Measurements from ENCODE around the gene CHRNE. TPM values are rescaled to one million over a fixed set of nuclear protein-coding genes. Genes with fewer than 3 reads are reported as not detected.

The CHRNE gene
- total and polyA plus RNA-seq, 2 of the 13 experiments (the other 11 are each of a cell fraction or from before 2014, with no cell fraction given) = 0.53 to 0.59 TPM

DNA sequence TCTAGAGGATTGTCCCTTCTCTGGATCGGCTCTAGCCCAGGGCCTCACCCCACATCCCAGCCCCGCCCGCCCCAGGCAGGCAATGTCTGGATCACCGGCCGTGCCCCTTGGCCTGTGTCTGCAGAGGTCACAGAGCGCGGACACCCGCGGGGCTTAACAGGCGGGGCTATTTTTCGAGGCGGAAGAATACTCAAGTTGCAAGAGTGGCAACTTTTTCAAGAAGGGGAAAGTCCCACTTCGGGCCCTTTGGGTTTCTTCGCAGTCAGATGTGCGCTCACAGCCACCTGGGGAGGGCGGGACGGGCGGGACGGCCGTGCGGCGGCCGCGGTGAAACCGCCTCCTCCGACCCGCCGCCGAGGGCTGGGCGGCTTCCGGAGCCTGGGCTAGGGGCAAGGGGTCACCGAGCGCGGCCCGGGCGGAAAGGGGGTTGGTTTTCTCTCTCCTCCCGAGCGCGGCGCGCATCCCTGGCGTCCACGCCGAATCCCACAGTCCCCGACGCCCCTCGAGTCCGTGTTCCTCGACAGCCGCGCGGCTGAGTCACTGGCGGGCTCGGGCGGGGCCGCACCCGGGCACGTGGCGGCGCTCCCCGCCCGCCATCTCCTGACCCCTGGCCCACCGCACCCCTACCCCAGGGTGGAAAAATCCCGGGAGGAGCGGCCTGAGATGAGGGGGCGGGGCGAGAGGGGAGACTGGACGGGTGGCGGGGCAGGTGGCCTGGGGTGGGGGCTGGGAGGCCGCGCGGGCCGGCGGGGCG is 46.6 kb upstream of the CHRNE start (continued):
- TF ChIP-seq LCORL (IDR thresholded peaks at IDR 0.05) (no peak), LCORL (CRISPR knock-in tag; IDR thresholded peaks at IDR 0.05) (peak; percentile 18; the same call in 1 of the 2 replicates), ZNF263 (CRISPR knock-in tag; IDR thresholded peaks at IDR 0.05) (no peak), CHCHD3 (CRISPR knock-in tag; IDR thresholded peaks at IDR 0.05) (no peak), ZNF660 (CRISPR knock-in tag; IDR thresholded peaks at IDR 0.05; ENCODE audit: borderline replicate concordance, low read depth) (no peak), SALL2 (CRISPR knock-in tag; IDR thresholded peaks at IDR 0.05) (no peak), PHF20 (CRISPR knock-in tag; IDR thresholded peaks at IDR 0.05) (peak; percentile 17; the same call in 1 of the 2 replicates), TRAFD1 (CRISPR knock-in tag; IDR thresholded peaks at IDR 0.05; ENCODE audit: borderline replicate concordance) (no peak), SNAPC5 (CRISPR knock-in tag; IDR thresholded peaks at IDR 0.05; ENCODE audit: borderline replicate concordance) (no peak), ZNF781 (CRISPR knock-in tag; IDR thresholded peaks at IDR 0.05; ENCODE audit: borderline replicate concordance, not compliant biosample characterization) (no peak), SP2 (CRISPR knock-in tag; IDR thresholded peaks at IDR 0.05) (no peak), KDM4B (CRISPR knock-in tag; IDR thresholded peaks at IDR 0.05) (no peak)
- TF ChIP-seq, protein P1, sequence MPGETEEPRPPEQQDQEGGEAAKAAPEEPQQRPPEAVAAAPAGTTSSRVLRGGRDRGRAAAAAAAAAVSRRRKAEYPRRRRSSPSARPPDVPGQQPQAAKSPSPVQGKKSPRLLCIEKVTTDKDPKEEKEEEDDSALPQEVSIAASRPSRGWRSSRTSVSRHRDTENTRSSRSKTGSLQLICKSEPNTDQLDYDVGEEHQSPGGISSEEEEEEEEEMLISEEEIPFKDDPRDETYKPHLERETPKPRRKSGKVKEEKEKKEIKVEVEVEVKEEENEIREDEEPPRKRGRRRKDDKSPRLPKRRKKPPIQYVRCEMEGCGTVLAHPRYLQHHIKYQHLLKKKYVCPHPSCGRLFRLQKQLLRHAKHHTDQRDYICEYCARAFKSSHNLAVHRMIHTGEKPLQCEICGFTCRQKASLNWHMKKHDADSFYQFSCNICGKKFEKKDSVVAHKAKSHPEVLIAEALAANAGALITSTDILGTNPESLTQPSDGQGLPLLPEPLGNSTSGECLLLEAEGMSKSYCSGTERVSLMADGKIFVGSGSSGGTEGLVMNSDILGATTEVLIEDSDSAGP (CRISPR knock-in tag; IDR thresholded peaks at IDR 0.05; ENCODE audit: borderline replicate concordance) = peak; percentile 19; the same call in 1 of the 2 replicates
- TF ChIP-seq, protein P2, sequence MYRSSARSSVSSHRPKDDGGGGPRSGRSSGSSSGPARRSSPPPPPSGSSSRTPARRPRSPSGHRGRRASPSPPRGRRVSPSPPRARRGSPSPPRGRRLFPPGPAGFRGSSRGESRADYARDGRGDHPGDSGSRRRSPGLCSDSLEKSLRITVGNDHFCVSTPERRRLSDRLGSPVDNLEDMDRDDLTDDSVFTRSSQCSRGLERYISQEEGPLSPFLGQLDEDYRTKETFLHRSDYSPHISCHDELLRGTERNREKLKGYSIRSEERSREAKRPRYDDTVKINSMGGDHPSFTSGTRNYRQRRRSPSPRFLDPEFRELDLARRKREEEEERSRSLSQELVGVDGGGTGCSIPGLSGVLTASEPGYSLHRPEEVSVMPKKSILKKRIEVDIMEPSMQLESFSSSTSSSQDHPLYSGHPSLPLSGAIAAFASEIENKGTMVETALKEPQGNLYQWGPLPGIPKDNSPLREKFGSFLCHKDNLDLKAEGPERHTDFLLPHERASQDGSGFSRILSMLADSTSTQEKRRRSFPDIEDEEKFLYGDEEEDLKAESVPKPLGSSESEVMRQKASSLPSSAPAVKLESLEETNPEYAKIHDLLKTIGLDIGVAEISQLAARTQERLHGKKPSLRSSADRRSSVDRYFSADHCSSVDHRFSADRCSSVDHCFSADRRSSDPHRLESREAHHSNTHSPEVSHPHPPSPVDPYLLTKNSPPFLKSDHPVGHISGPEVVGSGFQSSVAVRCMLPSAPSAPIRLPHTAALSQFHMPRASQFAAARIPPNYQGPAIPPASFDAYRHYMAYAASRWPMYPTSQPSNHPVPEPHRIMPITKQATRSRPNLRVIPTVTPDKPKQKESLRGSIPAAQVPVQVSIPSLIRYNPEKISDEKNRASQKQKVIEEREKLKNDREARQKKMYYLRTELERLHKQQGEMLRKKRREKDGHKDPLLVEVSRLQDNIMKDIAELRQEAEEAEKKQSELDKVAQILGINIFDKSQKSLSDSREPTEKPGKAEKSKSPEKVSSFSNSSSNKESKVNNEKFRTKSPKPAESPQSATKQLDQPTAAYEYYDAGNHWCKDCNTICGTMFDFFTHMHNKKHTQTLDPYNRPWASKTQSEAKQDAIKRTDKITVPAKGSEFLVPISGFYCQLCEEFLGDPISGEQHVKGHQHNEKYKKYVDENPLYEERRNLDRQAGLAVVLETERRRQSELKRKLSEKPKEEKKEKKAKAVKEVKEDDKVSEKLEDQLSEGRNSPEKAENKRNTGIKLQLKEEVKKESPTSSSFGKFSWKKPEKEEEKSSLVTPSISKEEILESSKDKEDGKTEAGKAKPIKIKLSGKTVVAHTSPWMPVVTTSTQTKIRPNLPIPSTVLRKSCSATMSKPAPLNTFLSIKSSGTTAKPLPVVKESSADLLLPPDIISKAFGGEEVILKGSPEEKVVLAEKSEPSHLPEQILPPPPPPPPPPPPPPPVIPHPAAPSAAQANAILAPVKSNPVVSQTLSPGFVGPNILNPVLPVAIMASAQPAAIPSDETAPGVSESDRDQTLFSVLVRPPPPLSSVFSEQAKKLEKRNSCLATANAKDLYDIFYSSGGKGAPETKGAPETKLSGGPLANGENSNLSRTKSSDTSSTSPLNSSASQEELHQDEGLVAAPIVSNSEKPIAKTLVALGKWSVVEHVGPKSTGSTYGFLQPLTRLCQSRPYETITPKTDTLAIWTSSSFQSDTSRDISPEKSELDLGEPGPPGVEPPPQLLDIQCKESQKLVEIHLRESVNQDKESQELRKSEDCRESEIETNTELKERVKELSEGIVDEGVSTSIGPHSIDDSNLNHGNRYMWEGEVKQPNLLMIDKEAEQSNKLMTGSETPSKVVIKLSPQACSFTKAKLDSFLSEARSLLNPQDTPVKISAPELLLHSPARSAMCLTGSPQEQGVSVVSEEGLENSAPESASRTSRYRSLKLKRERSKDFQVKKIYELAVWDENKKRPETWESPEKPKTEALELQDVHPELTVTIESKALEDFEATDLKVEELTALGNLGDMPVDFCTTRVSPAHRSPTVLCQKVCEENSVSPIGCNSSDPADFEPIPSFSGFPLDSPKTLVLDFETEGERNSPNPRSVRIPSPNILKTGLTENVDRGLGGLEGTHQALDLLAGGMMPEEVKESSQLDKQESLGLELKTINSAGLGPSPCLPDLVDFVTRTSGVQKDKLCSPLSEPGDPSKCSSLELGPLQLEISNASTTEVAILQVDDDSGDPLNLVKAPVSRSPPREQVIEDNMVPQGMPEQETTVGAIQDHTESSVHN (CRISPR knock-in tag; IDR thresholded peaks at IDR 0.05) = no peak
- TF ChIP-seq, protein P3, sequence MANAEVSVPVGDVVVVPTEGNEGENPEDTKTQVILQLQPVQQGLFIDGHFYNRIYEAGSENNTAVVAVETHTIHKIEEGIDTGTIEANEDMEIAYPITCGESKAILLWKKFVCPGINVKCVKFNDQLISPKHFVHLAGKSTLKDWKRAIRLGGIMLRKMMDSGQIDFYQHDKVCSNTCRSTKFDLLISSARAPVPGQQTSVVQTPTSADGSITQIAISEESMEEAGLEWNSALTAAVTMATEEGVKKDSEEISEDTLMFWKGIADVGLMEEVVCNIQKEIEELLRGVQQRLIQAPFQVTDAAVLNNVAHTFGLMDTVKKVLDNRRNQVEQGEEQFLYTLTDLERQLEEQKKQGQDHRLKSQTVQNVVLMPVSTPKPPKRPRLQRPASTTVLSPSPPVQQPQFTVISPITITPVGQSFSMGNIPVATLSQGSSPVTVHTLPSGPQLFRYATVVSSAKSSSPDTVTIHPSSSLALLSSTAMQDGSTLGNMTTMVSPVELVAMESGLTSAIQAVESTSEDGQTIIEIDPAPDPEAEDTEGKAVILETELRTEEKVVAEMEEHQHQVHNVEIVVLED (CRISPR knock-in tag; IDR thresholded peaks at IDR 0.05; ENCODE audit: borderline replicate concordance) = no peak
